ENCODE data around the gene KANK3. TPM values are rescaled to one million over a fixed set of nuclear protein-coding genes. Genes with fewer than 3 reads are reported as not detected.
A peak's percentile ranks its signal among the peaks of the same experiment; 100 is the strongest.

The KANK3 gene
- total and polyA plus RNA-seq, 10 of the 15 experiments (the other 5 are each of a cell fraction or from before 2014, with no cell fraction given): 0.03 to 0.93 (median 0.22) TPM; not detected in 1

GRCh38 chr19:8335343-8336071 is 7.6 kb downstream of the KANK3 start (continued):
- no peak for TF ChIP-seq DPF2 (IDR thresholded peaks at IDR 0.05)

GRCh38 chr19:8334458-8335342 is 8.4 kb downstream of the KANK3 start:
- H3K79me2 ChIP-seq (ENCODE audit: control insufficient read depth, insufficient read depth, low read length): no peaks in the 10 kb centered on the region
- in situ Hi-C loops (cut with MboI): no loop called here
- peak overlapping the region; percentile 16; the same call in 1 of the 2 replicates for H3K4me3 ChIP-seq
- BruUV-seq (replicated peaks): no TSS peak
- 18% methylated on average over 95 of the region's 117 CpGs for WGBS (ENCODE audit: insufficient coverage, insufficient replicate concordance, low lambda C conversion rate, missing lambda C conversion rate)
- intact Hi-C loops (cut with micrococcal nuclease; ENCODE audit: unreplicated experiment): no loop called here
- FAIRE-seq: no peak
- peaks cover 2% of the 10 kb centered on the region; the same call in 1 of the 2 replicates for H3K4me1 ChIP-seq (ENCODE audit: control insufficient read depth, insufficient read depth, low read length)
- H3K27me3 ChIP-seq (replicated peaks in 1 of 2; ENCODE audit: control insufficient read depth in 2 of 2, insufficient read depth in 2 of 2, low read length in 1 of 2): peaks cover 2 to 5% of the 10 kb centered on the region in 2 experiments; a peak in 3 of 4 replicates
- CTCF ChIA-PET: interaction anchor here (0.5 to 1.3 kb wide), 2 partner anchors 13 to 64 kb away, joined by 3 to 4 read pairs; no protein-coding TSS in a partner anchor
- RAD21 ChIA-PET (ENCODE audit: unreplicated experiment): no interaction called here
- TF ChIP-seq TCF3 (IDR thresholded peaks at IDR 0.05; ENCODE audit: borderline replicate concordance, insufficient read depth, low read depth, low read length) (peak; percentile 48; the same call in 1 of the 2 replicates), NFIC (IDR thresholded peaks at IDR 0.05; ENCODE audit: low read depth, low read length) (no peak), HDAC6 (IDR thresholded peaks at IDR 0.05; ENCODE audit: unreplicated experiment) (peak; percentile 71), GABPA (IDR thresholded peaks at IDR 0.05; ENCODE audit: low read depth) (no peak), ASH2L (IDR thresholded peaks at IDR 0.05; ENCODE audit: borderline replicate concordance, low read depth) (no peak), BACH1 (IDR thresholded peaks at IDR 0.05; ENCODE audit: borderline replicate concordance) (no peak), BMI1 (IDR thresholded peaks at IDR 0.05; ENCODE audit: borderline replicate concordance) (no peak)
- POLR2A ChIA-PET: interaction anchor here (1.0 kb wide), 1 partner anchor 28 kb away, joined by 3 read pairs; no protein-coding TSS in a partner anchor
- H4K20me1 ChIP-seq (ENCODE audit: control insufficient read depth, insufficient read depth): no peaks in the 10 kb centered on the region
- no peaks in the 10 kb centered on the region for H3K9me3 ChIP-seq (replicated peaks; ENCODE audit: control insufficient read depth, insufficient read depth, low read length)
- peak overlapping the region; percentile 39 for H2AFZ ChIP-seq (ENCODE audit: control insufficient read depth, low read depth, low read length)
- no peak overlapping the region for H3K27ac ChIP-seq (ENCODE audit: control insufficient read depth, insufficient read depth)
- SMC1A ChIA-PET (ENCODE audit: uncharacterized antibody, unreplicated experiment): interaction anchor here (1.4 kb wide), 1 partner anchor 13 kb away, joined by 3 read pairs; no protein-coding TSS in a partner anchor
- ATAC-seq: peak; percentile 61
- H3K4me2 ChIP-seq (ENCODE audit: control insufficient read depth, insufficient read depth): peak overlapping the region; percentile 71; the same call in 1 of the 2 replicates
- no peak for DNase-seq (ENCODE audit: low read depth, low spot score)
- H3K36me3 ChIP-seq (ENCODE audit: control insufficient read depth in 2 of 2, insufficient read depth in 2 of 2, low read length in 1 of 2): no peaks in the 10 kb centered on the region
- no peak overlapping the region for H3K9ac ChIP-seq (ENCODE audit: control insufficient read depth, insufficient read depth, low read length)

Data from GM12878 (cell line).